ENCODE measurements around the gene WDR3.
A peak's percentile ranks its signal among the peaks of the same experiment; 100 is the strongest.

The WDR3 gene

GRCh38 chr1:117928881-117929342, 627 bp upstream of the WDR3 start:
- peak overlapping the region; percentile 94 for H3K4me3 ChIP-seq (ENCODE audit: low read depth, low read length)
- peak; percentile 81 for DNase-seq (ENCODE audit: low read depth)
- no peak for TF ChIP-seq POLR2A (IDR thresholded peaks at IDR 0.05; ENCODE audit: extremely low read depth, insufficient read length)
- peak; percentile 29; the same call in 1 of the 2 replicates for TF ChIP-seq MAX (IDR thresholded peaks at IDR 0.05; ENCODE audit: low read depth, low read length)
- no peak for TF ChIP-seq CTCF (IDR thresholded peaks at IDR 0.05; ENCODE audit: low read depth, low read length)
- TF ChIP-seq MYC (IDR thresholded peaks at IDR 0.05; ENCODE audit: low read depth, low read length): no peak

GRCh38 chr1:117930173-117930447, 571 bp downstream of the WDR3 start:
- DNase-seq (ENCODE audit: low read depth): no peak
- TF ChIP-seq MAX (IDR thresholded peaks at IDR 0.05; ENCODE audit: low read depth, low read length) (peak; percentile 38; the same call in 1 of the 2 replicates), CTCF (IDR thresholded peaks at IDR 0.05; ENCODE audit: low read depth, low read length) (no peak)
- peak overlapping the region; percentile 94 for H3K4me3 ChIP-seq (ENCODE audit: low read depth, low read length)

- no peak for DNase-seq (ENCODE audit: low read depth)
- H3K4me3 ChIP-seq (ENCODE audit: low read depth, low read length): peak overlapping the region; percentile 94
- TF ChIP-seq CTCF (IDR thresholded peaks at IDR 0.05; ENCODE audit: low read depth, low read length): no peak
- no peak for TF ChIP-seq MAX (IDR thresholded peaks at IDR 0.05; ENCODE audit: low read depth, low read length)
- TF ChIP-seq MYC (IDR thresholded peaks at IDR 0.05; ENCODE audit: low read depth, low read length): peak; percentile 18; the same call in 1 of the 2 replicates
Measured at GRCh38 chr1:117930484-117930883, 945 bp downstream of the WDR3 start.

- no peak for DNase-seq (ENCODE audit: low read depth)
- peak overlapping the region; percentile 94 for H3K4me3 ChIP-seq (ENCODE audit: low read depth, low read length)
- TF ChIP-seq MYC (IDR thresholded peaks at IDR 0.05; ENCODE audit: low read depth, low read length): no peak
Measured at GRCh38 chr1:117932576-117932975, 3.0 kb downstream of the WDR3 start.

- TF ChIP-seq POLR2A (IDR thresholded peaks at IDR 0.05; ENCODE audit: extremely low read depth, insufficient read length) (no peak), MYC (IDR thresholded peaks at IDR 0.05; ENCODE audit: low read depth, low read length) (no peak), MAX (IDR thresholded peaks at IDR 0.05; ENCODE audit: low read depth, low read length) (no peak), CTCF (IDR thresholded peaks at IDR 0.05; ENCODE audit: low read depth, low read length) (no peak)
- H3K4me3 ChIP-seq (ENCODE audit: low read depth, low read length): no peak overlapping the region
- no peak for DNase-seq (ENCODE audit: low read depth)
Measured at GRCh38 chr1:117933769-117934168, 4.2 kb downstream of the WDR3 start.

- no peak overlapping the region for H3K4me3 ChIP-seq (ENCODE audit: low read depth, low read length)
- TF ChIP-seq POLR2A (IDR thresholded peaks at IDR 0.05; ENCODE audit: extremely low read depth, insufficient read length) (no peak), MAX (IDR thresholded peaks at IDR 0.05; ENCODE audit: low read depth, low read length) (no peak), MYC (IDR thresholded peaks at IDR 0.05; ENCODE audit: low read depth, low read length) (no peak), CTCF (IDR thresholded peaks at IDR 0.05; ENCODE audit: low read depth, low read length) (no peak)
- DNase-seq (ENCODE audit: low read depth): no peak
Measured at GRCh38 chr1:117942293-117942692, 12.8 kb downstream of the WDR3 start.
